GM18508 (cell line): Measurements from ENCODE around the gene ZNF319.
"Not testable (repeated sequence)": the region's sequence is repeated elsewhere in the genome, so short reads cannot be mapped to it uniquely, and the experiment has no call there.

Source experiments
- ATAC-seq: cut with Tn5 transposase; IDR thresholded peaks from one replicate; pipeline ENCODE4 v1.9.1; 2021; ENCODE audit warnings: moderate number of reproducible peaks; ENCODE audit not compliant: insufficient read depth, unreplicated experiment

The ZNF319 gene

DNA sequence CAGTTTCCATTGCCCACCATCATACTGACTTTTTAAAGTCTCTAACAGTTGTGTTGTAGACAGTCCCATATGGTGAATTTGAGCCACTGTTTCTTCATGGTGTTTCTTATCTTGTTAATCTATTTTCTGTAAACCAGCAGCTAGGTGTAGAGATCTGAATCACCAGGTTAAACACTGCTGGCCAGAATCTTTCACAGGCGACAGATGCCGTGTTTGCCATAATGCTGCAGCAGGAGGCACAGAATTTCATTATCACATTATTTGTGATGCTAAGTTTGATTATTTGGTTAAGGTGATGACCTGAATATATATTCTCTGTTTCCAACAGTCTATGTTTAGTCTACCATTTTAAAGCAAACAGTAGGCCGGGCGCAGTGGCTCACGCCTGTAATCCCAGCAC is 18.1 kb downstream of the ZNF319 start:
- ATAC-seq: no peak

GRCh38 chr16:57981636-57982035 is 18.8 kb downstream of the ZNF319 start:
- ATAC-seq: no peak

GRCh38 chr16:57979006-57979585 is 21.4 kb downstream of the ZNF319 start:
- no peak for ATAC-seq

DNA sequence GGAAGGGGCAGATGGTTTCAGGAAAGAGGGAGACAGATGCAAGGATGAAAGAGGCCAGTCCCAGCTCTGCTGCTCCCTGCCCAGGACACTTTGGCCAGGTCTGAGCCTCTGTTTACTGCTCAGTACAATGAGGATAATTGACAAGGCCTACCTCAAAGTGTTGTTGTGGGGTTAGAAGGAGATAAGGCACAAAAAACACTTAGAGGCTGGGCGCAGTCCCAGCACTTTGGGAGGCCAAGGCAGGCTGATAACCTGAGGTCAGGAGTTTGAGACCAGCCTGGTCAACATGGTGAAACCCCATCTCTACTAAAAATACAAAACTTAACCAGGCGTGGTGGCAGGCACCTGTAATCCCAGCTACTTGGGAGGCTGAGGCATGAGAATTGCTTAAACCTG is 22.4 kb downstream of the ZNF319 start:
- ATAC-seq: not testable (repeated sequence)

GRCh38 chr16:57977418-57978069 is 22.9 kb downstream of the ZNF319 start:
- ATAC-seq: no peak

DNA sequence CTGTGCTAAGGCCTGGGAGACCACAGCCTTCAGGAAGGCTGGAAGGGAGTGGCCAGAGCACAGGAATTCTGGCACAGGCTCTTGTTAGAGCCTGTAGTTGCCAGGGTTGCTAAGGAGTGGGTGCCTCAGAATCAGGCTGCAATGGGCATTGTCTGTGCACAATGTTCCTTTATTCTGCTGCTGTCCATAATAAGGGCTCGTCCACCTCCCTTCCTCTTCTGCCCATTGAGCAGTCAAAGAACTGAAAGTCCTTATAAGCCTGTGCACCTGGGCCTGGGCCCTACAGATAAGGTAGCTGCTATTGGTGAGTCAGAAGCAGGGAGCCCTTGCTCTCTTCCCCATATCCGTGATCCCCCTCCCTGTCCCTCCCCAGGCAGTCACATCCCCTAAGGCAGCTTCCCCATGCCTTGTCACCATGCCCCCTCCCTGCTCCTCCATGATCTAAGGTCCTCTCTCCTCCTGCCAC is 24.1 kb downstream of the ZNF319 start:
- ATAC-seq: no peak

DNA sequence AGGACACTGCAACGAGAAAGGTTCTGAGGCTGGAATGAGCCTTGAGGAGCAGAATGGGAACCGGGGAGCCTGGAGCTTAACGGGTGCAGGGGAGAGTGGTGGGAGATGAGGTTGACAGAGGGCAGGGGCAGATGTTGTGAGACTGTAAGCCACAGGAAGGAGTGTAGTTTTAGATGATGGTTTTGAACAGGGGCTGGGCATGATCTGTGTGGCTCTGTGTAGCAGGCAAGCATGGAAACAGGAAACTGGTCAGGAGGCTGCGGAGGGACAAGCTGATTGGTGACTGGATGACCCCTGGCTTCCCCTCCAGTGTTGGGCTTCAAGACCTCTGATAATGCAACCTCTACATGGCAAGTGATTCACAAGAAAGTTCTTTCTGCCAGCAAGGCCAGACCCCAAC is 28.2 kb downstream of the ZNF319 start:
- ATAC-seq: no peak

DNA sequence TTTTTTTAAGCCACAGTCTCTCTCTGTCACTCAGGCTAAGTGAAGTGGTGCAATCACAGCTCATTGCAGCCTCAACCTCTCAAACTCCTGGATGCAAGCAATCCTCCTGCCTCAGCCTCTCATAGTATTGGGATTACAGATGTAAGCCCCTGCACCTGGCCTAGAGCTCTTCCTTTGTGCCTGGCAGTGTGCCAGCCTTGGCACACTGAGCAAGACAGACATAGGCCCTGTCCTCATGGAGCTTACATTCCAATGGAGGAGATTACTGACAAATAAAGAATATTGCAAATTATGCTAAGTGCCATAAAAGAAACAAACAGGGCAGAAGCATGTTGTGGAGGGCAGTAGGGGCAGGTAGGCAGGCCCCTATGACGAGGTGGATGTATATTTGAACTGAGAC is 28.6 kb downstream of the ZNF319 start:
- ATAC-seq: no peak

DNA sequence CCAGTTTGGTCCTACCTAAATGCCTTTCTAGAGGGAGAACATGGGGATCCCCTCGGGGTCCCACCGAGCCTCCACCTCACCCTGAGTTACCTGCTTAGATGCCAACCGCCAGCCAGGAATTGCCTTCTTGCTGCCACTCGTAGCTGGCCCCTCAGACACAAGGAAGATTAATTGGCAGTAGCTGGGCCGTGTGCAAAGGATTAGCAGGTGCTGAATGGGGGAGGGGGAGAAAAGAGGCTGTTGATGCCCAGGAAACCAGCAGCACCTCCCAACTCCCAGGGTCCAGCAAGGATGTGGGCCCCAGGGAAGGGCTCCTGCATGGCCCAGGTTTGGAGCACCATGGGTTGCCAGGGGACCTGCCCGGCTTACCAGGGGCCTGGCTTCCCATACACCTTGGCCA is 29.5 kb downstream of the ZNF319 start, which contains the start of gene CNGB1:
TSS of gene CNGB1 (minus strand) at position 159 of the 400 bp plus-strand sequence. CDS start 3,842 bp downstream, outside the sequence.
- ATAC-seq: no peak

- no peak for ATAC-seq
These were observed 30.2 kb downstream of the ZNF319 start for GRCh38 chr16:57970319-57970718.

GRCh38 chr16:57969451-57970123 is 30.9 kb downstream of the ZNF319 start:
- no peak for ATAC-seq

DNA sequence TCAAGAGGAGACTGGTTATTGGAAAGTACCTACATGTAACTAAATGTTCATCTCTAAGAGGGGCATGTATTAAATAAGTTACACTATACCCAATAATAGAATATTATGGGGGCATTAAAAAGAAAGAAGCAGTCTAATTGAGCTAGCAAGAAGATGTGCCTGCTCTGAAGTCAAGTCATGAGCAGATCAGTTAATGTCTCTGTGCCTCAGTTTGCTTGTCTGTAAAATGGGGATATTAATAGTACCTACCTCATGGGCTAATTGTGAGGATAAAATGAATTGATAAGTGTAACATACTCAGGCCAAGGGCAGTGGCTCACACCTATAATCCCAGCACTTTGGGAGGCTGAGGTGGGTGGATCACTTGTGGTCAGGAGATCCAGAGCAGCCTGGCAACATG is 32.6 kb downstream of the ZNF319 start:
- ATAC-seq: no peak

DNA sequence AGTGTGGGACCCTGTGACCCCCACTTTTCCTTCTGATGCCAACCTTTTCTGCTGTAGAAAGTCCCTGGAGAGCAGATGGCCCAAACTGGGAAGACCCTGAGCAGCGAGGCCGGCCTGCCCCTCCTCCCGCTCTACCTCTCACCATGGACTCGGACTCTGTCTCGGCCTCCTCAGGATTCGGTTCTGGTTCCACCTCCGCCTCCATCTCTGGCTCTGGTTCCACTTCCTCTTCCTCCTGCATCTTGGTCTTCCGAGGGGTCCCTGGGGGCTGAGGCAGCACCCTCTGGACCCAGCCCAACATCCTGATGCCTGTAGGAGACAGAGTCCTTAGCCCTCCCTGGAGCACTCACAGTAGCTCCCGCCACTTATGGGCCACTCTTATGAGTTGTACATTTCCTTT is 33.5 kb downstream of the ZNF319 start:
- ATAC-seq: no peak

GRCh38 chr16:57966204-57966771 is 34.2 kb downstream of the ZNF319 start:
- no peak for ATAC-seq

DNA sequence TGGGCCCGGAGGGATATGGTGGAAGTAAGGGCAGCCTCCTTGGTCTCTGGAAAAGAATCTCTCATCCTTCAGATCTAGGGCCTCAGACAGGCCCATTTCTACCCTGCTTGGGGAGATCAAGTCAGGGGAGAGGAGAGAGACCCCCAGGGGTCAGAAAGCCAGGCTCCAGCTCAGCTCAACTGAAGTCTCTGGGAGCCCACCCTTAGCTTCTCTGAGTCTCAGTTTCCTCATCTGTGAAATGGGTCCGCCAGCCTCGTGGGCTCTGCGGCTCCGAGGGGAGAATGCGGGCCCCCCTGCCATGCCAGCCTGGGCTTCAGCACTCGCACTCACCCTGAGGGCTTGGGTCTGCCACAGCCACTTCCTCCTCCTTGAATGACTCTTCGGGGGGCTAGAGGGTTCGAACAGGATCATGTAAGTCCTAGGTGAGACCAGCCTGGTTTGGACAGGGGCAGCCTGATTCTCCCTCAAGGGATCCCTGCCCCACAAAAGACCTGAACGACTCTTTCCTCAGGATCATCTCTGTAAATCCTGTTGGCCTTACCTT is 36.2 kb downstream of the ZNF319 start:
- no peak for ATAC-seq

GRCh38 chr16:57962756-57963155 is 37.7 kb downstream of the ZNF319 start:
- no peak for ATAC-seq

GRCh38 chr16:57962046-57962445 is 38.4 kb downstream of the ZNF319 start:
- no peak for ATAC-seq

- ATAC-seq: no peak
These were observed 38.9 kb downstream of the ZNF319 start for GRCh38 chr16:57961538-57961937.

- ATAC-seq: no peak
These were observed 39.5 kb downstream of the ZNF319 start for GRCh38 chr16:57960826-57961472.

GRCh38 chr16:57960310-57960709 is 40.2 kb downstream of the ZNF319 start:
- no peak for ATAC-seq
